Activated CD4-positive, CD25-positive, alpha-beta regulatory T cell treated with anti-CD3 and anti-CD28 coated beads, Interleukin-2, amount 50 U/mL, for 24 hours (primary cell): Measurements from ENCODE around the gene ANTKMT.

Experiments
- ATAC-seq, 2 donors: fragments of 150-1000 bp; cut with Tn5 transposase; one replicate each; pipeline ENCODE4 v1.10.0; 2021; ENCODE audit warnings: mild to moderate bottlenecking in 1 of 2, moderate library complexity in 1 of 2

ANTKMT gene

GRCh38 chr16:715477-716199 lies 5.3 kb upstream of the ANTKMT start:
- ATAC-seq: peak; percentile 20 to 21

- no peak for ATAC-seq
Observed at GRCh38 chr16:716200-716568, 4.8 kb upstream of the ANTKMT start.

- ATAC-seq: no peak
Observed at GRCh38 chr16:716768-717325, 4.1 kb upstream of the ANTKMT start.

- no peak for ATAC-seq
Observed at GRCh38 chr16:717450-718245, 3.3 kb upstream of the ANTKMT start.

- ATAC-seq: no peak
Observed at GRCh38 chr16:718389-718788, 2.6 kb upstream of the ANTKMT start.

- ATAC-seq: no peak
Observed at GRCh38 chr16:718922-719321, 2.0 kb upstream of the ANTKMT start.

GRCh38 chr16:719815-720446 lies 1.0 kb upstream of the ANTKMT start:
- no peak for ATAC-seq

- ATAC-seq: peak; percentile 19 to 25
Observed at GRCh38 chr16:720447-720989, 428 bp upstream of the ANTKMT start.

GRCh38 chr16:721765-722540 lies 1.0 kb downstream of the ANTKMT start:
- peak in 1 of 2 donors; percentile 0 for ATAC-seq

- ATAC-seq: no peak
Observed at GRCh38 chr16:722835-723633, 2.1 kb downstream of the ANTKMT start.

- no peak for ATAC-seq
Observed at GRCh38 chr16:723695-724094, 2.7 kb downstream of the ANTKMT start.

GRCh38 chr16:724188-725040 lies 3.5 kb downstream of the ANTKMT start:
- no peak for ATAC-seq

- ATAC-seq: no peak
Observed at GRCh38 chr16:725041-725376, 4.1 kb downstream of the ANTKMT start.

- ATAC-seq: no peak
Observed at GRCh38 chr16:725463-726187, 4.7 kb downstream of the ANTKMT start.

GRCh38 chr16:726188-726437 lies 5.2 kb downstream of the ANTKMT start:
- no peak for ATAC-seq

- peak; percentile 22 for ATAC-seq
Observed at GRCh38 chr16:726438-727290, 5.7 kb downstream of the ANTKMT start, which contains the start of the genes CCDC78 and HAGHL. CCDC78 (minus strand) TSS chr16:726443; CDS start chr16:726367, 76 bp downstream. HAGHL (plus strand) TSS chr16:727106; CDS start chr16:727510, 404 bp downstream.

GRCh38 chr16:727291-727977 lies 6.5 kb downstream of the ANTKMT start:
- peak; percentile 7 to 9 for ATAC-seq
